HG02981 (cell line): ENCODE results near the gene HIRA.
A peak's percentile ranks its signal among the peaks of the same experiment; 100 is the strongest.
"Not testable (repeated sequence)": the region's sequence is repeated elsewhere in the genome, so short reads cannot be mapped to it uniquely, and the experiment has no call there.

ENCODE experiments used
- ATAC-seq: cut with Tn5 transposase; IDR thresholded peaks from one replicate; pipeline ENCODE4 v1.9.1; 2021; ENCODE audit warnings: mild to moderate bottlenecking, moderate library complexity; ENCODE audit not compliant: unreplicated experiment

HIRA gene

GRCh38 chr22:19445279-19445982 lies 13.9 kb upstream of the HIRA start:
- ATAC-seq, result not testable (repeated sequence)

- ATAC-seq, result no peak
These were observed 12.1 kb upstream of the HIRA start for GRCh38 chr22:19443544-19444211.

GRCh38 chr22:19442166-19442565 lies 10.6 kb upstream of the HIRA start:
- ATAC-seq, result no peak

- ATAC-seq, result no peak
These were observed 9.1 kb upstream of the HIRA start for GRCh38 chr22:19440411-19441195.

- ATAC-seq, result no peak
These were observed 6.8 kb upstream of the HIRA start for GRCh38 chr22:19438298-19438697.

GRCh38 chr22:19436444-19437161 lies 5.1 kb upstream of the HIRA start:
- not testable (repeated sequence) for ATAC-seq

- ATAC-seq, result no peak
These were observed 3.5 kb upstream of the HIRA start for GRCh38 chr22:19434829-19435580.

GRCh38 chr22:19434401-19434800 lies 2.9 kb upstream of the HIRA start:
- ATAC-seq, result no peak

- ATAC-seq, result peak; percentile 71
These were observed 759 bp upstream of the HIRA start, which contains the start of gene MRPL40 for GRCh38 chr22:19432133-19432851. MRPL40 (plus strand) TSS chr22:19432545; CDS start chr22:19432555, 10 bp downstream.

- ATAC-seq, result no peak
These were observed 517 bp downstream of the HIRA start for GRCh38 chr22:19430890-19431541.

- ATAC-seq, result no peak
These were observed 1.3 kb downstream of the HIRA start for GRCh38 chr22:19429950-19430889.

GRCh38 chr22:19424186-19424500 lies 7.4 kb downstream of the HIRA start:
- ATAC-seq, result no peak

GRCh38 chr22:19422440-19423301 lies 8.9 kb downstream of the HIRA start:
- no peak for ATAC-seq

GRCh38 chr22:19420321-19420720 lies 11.2 kb downstream of the HIRA start:
- ATAC-seq, result no peak

- ATAC-seq, result no peak
These were observed 11.9 kb downstream of the HIRA start for GRCh38 chr22:19419464-19420178.

- ATAC-seq, result no peak
These were observed 12.5 kb downstream of the HIRA start for GRCh38 chr22:19419086-19419463.

- no peak for ATAC-seq
These were observed 18.6 kb downstream of the HIRA start for GRCh38 chr22:19412923-19413322.
